ENCODE data around the gene NSA2.
"Not testable (repeated sequence)": the region's sequence is repeated elsewhere in the genome, so short reads cannot be mapped to it uniquely, and the experiment has no call there.

NSA2 gene

GRCh38 chr5:74772359-74772758, 5.3 kb downstream of the NSA2 start:
- peaks cover 83% of the 10 kb centered on the region for H3K36me3 Mint-ChIP-seq (ENCODE audit: low read depth)
- intact Hi-C loops (cut with micrococcal nuclease): no loop called here

GRCh38 chr5:74778609-74779008, 11.6 kb downstream of the NSA2 start:
- Mint-ChIP-seq H3K9me3 (no peaks in the 10 kb centered on the region), H3K27me3 (no peaks in the 10 kb centered on the region), H3K4me1 (ENCODE audit: low read depth) (no peaks in the 10 kb centered on the region), H3K36me3 (ENCODE audit: low read depth) (peaks cover 37% of the 10 kb centered on the region), H3K27ac (no peak overlapping the region), H3K4me3 (no peak overlapping the region)
- intact Hi-C loops (cut with micrococcal nuclease): no loop called here

More at GRCh38 chr5:74772359-74772758, 5.3 kb downstream of the NSA2 start:
- H3K9me3 Mint-ChIP-seq: no peaks in the 10 kb centered on the region
- H3K4me3 Mint-ChIP-seq: no peak overlapping the region
- H3K27me3 Mint-ChIP-seq: no peaks in the 10 kb centered on the region
- H3K27ac Mint-ChIP-seq: no peak overlapping the region
- H3K4me1 Mint-ChIP-seq (ENCODE audit: low read depth): peaks cover 8% of the 10 kb centered on the region

- H3K36me3 Mint-ChIP-seq (ENCODE audit: low read depth): no peaks in the 10 kb centered on the region
- no peak overlapping the region for H3K4me3 Mint-ChIP-seq
- no peak overlapping the region for H3K27ac Mint-ChIP-seq
- peaks cover 3% of the 10 kb centered on the region for H3K9me3 Mint-ChIP-seq
- no peaks in the 10 kb centered on the region for H3K27me3 Mint-ChIP-seq
- intact Hi-C loops (cut with micrococcal nuclease): no loop called here
- H3K4me1 Mint-ChIP-seq (ENCODE audit: low read depth): no peaks in the 10 kb centered on the region
Observed at GRCh38 chr5:74786851-74787250, 19.8 kb downstream of the NSA2 start.

GRCh38 chr5:74787424-74787823, 20.4 kb downstream of the NSA2 start:
- H3K27me3 Mint-ChIP-seq: no peaks in the 10 kb centered on the region
- no peak overlapping the region for H3K27ac Mint-ChIP-seq
- intact Hi-C loops (cut with micrococcal nuclease): no loop called here
- no peaks in the 10 kb centered on the region for H3K36me3 Mint-ChIP-seq (ENCODE audit: low read depth)
- peaks cover 9% of the 10 kb centered on the region for H3K9me3 Mint-ChIP-seq
- H3K4me1 Mint-ChIP-seq (ENCODE audit: low read depth): no peaks in the 10 kb centered on the region
- H3K4me3 Mint-ChIP-seq: no peak overlapping the region

GRCh38 chr5:74791669-74792068, 24.6 kb downstream of the NSA2 start:
- intact Hi-C loops (cut with micrococcal nuclease); H3K36me3 Mint-ChIP-seq (ENCODE audit: low read depth); H3K4me1 Mint-ChIP-seq (ENCODE audit: low read depth); H3K4me3 Mint-ChIP-seq; H3K27ac Mint-ChIP-seq; H3K27me3 Mint-ChIP-seq: not testable (repeated sequence)
- H3K9me3 Mint-ChIP-seq: peaks cover 12% of the 10 kb centered on the region

- no peaks in the 10 kb centered on the region for H3K27me3 Mint-ChIP-seq
- intact Hi-C loops (cut with micrococcal nuclease): no loop called here
- no peak overlapping the region for H3K4me3 Mint-ChIP-seq
- H3K9me3 Mint-ChIP-seq: no peaks in the 10 kb centered on the region
- H3K27ac Mint-ChIP-seq: no peak overlapping the region
- no peaks in the 10 kb centered on the region for H3K4me1 Mint-ChIP-seq (ENCODE audit: low read depth)
- no peaks in the 10 kb centered on the region for H3K36me3 Mint-ChIP-seq (ENCODE audit: low read depth)
Observed at GRCh38 chr5:74798977-74799911, 32.2 kb downstream of the NSA2 start.

GRCh38 chr5:74801197-74801596, 34.1 kb downstream of the NSA2 start:
- no peaks in the 10 kb centered on the region for H3K36me3 Mint-ChIP-seq (ENCODE audit: low read depth)
- intact Hi-C loops (cut with micrococcal nuclease): no loop called here
- H3K27ac Mint-ChIP-seq: no peak overlapping the region

GRCh38 chr5:74801941-74802340, 34.9 kb downstream of the NSA2 start:
- no peak overlapping the region for H3K27ac Mint-ChIP-seq
- no peaks in the 10 kb centered on the region for H3K36me3 Mint-ChIP-seq (ENCODE audit: low read depth)
- no peaks in the 10 kb centered on the region for H3K4me1 Mint-ChIP-seq (ENCODE audit: low read depth)
- no peak overlapping the region for H3K4me3 Mint-ChIP-seq
- no peaks in the 10 kb centered on the region for H3K9me3 Mint-ChIP-seq
- no peaks in the 10 kb centered on the region for H3K27me3 Mint-ChIP-seq
- intact Hi-C loops (cut with micrococcal nuclease): no loop called here

More at GRCh38 chr5:74801197-74801596, 34.1 kb downstream of the NSA2 start:
- Mint-ChIP-seq H3K4me3 (no peak overlapping the region), H3K27me3 (no peaks in the 10 kb centered on the region), H3K4me1 (ENCODE audit: low read depth) (no peaks in the 10 kb centered on the region), H3K9me3 (no peaks in the 10 kb centered on the region)

- intact Hi-C loops (cut with micrococcal nuclease): no loop called here
- Mint-ChIP-seq H3K4me3 (no peak overlapping the region), H3K36me3 (ENCODE audit: low read depth) (no peaks in the 10 kb centered on the region), H3K9me3 (no peaks in the 10 kb centered on the region), H3K27ac (no peak overlapping the region), H3K4me1 (ENCODE audit: low read depth) (peaks cover 5% of the 10 kb centered on the region), H3K27me3 (no peaks in the 10 kb centered on the region)
Observed at GRCh38 chr5:74810915-74811314, 43.9 kb downstream of the NSA2 start.

- Mint-ChIP-seq H3K27me3 (no peaks in the 10 kb centered on the region), H3K27ac (no peak overlapping the region), H3K36me3 (ENCODE audit: low read depth) (no peaks in the 10 kb centered on the region), H3K9me3 (no peaks in the 10 kb centered on the region), H3K4me1 (ENCODE audit: low read depth) (peaks cover 5% of the 10 kb centered on the region), H3K4me3 (no peak overlapping the region)
- intact Hi-C loops (cut with micrococcal nuclease): no loop called here
Observed at GRCh38 chr5:74816875-74817274, 49.8 kb downstream of the NSA2 start.

GRCh38 chr5:74822288-74822687, 55.2 kb downstream of the NSA2 start:
- H3K9me3 Mint-ChIP-seq: no peaks in the 10 kb centered on the region
- H3K4me3 Mint-ChIP-seq: no peak overlapping the region
- no peaks in the 10 kb centered on the region for H3K36me3 Mint-ChIP-seq (ENCODE audit: low read depth)
- no peaks in the 10 kb centered on the region for H3K27me3 Mint-ChIP-seq
- H3K27ac Mint-ChIP-seq: no peak overlapping the region
- H3K4me1 Mint-ChIP-seq (ENCODE audit: low read depth): no peaks in the 10 kb centered on the region
- intact Hi-C loops (cut with micrococcal nuclease): no loop called here

- Mint-ChIP-seq H3K36me3 (ENCODE audit: low read depth) (no peaks in the 10 kb centered on the region), H3K4me1 (ENCODE audit: low read depth) (no peaks in the 10 kb centered on the region), H3K9me3 (no peaks in the 10 kb centered on the region), H3K4me3 (no peak overlapping the region), H3K27me3 (no peaks in the 10 kb centered on the region), H3K27ac (no peak overlapping the region)
- intact Hi-C loops (cut with micrococcal nuclease): no loop called here
Observed at GRCh38 chr5:74829413-74829812, 62.4 kb downstream of the NSA2 start.

Measured in dendritic cell treated with granulocyte-macrophage colony-stimulating factor and Interleukin-4, amounts not matched to agents 40 ng/mL and 50 ng/mL, for 4 days (primary cell).